WERI-Rb-1 (cell line): Measurements from ENCODE around the gene BRSK1.

Experiments used
- DNase-seq: peaks from one replicate; pipeline ENCODE4 v3.0.0-alpha.2; 2020
- H3K27ac ChIP-seq: fragments of 250-450 bp; sonication (Bioruptor Pico); 2 replicates; pipeline ENCODE4 v1.5.1; 2020; ENCODE audit warnings: mild to moderate bottlenecking, moderate library complexity
- H3K27me3 ChIP-seq: fragments of 250-450 bp; sonication (Bioruptor Pico); 2 replicates; pipeline ENCODE4 v1.5.1; 2021; ENCODE audit warnings: mild to moderate bottlenecking, low read depth, moderate library complexity; ENCODE audit not compliant: insufficient read depth, severe bottlenecking
- H3K36me3 ChIP-seq: fragments of 250-450 bp; sonication (Bioruptor Pico); 2 replicates; pipeline ENCODE4 v1.5.1; 2020; ENCODE audit warnings: mild to moderate bottlenecking, moderate library complexity
- H3K4me3 ChIP-seq: 2 replicates; pipeline ENCODE4 v1.5.1; 2011; ENCODE audit warnings: low read depth, mild to moderate bottlenecking, control low read depth, low read length
- H3K9me3 ChIP-seq: fragments of 250-450 bp; sonication (Bioruptor Pico); 2 replicates; pipeline ENCODE4 v1.5.1; 2021; ENCODE audit warnings: mild to moderate bottlenecking, moderate library complexity; ENCODE audit not compliant: severe bottlenecking
- TF ChIP-seq, protein P1 (sequence below): IDR thresholded peaks from 2 replicates; pipeline ENCODE4 v1.5.1; 2011; ENCODE audit warnings: low read depth, mild to moderate bottlenecking, control low read depth, inconsistent platforms, low read length

BRSK1 gene

DNA sequence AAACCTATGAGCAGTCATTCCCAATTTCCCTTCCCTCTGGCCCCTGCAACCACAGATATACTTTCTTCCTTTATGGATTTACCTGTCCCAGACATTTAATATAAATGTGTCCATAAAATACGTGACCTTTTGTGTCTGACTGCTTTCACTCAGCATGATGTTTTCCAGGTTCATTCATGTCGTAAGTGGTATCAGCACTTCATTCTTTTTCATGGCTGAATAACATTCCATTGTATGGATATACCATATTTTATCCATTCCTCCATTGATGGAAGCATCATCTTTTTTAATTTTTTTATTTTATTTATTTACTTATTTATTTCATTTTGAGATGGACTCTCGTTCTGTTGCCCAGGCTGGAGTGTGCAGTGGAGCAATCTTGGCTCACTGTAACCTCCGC, 17.0 kb upstream of the BRSK1 start:
- TF ChIP-seq, protein P1, sequence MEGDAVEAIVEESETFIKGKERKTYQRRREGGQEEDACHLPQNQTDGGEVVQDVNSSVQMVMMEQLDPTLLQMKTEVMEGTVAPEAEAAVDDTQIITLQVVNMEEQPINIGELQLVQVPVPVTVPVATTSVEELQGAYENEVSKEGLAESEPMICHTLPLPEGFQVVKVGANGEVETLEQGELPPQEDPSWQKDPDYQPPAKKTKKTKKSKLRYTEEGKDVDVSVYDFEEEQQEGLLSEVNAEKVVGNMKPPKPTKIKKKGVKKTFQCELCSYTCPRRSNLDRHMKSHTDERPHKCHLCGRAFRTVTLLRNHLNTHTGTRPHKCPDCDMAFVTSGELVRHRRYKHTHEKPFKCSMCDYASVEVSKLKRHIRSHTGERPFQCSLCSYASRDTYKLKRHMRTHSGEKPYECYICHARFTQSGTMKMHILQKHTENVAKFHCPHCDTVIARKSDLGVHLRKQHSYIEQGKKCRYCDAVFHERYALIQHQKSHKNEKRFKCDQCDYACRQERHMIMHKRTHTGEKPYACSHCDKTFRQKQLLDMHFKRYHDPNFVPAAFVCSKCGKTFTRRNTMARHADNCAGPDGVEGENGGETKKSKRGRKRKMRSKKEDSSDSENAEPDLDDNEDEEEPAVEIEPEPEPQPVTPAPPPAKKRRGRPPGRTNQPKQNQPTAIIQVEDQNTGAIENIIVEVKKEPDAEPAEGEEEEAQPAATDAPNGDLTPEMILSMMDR = no peak
- no peak overlapping the region for H3K27ac ChIP-seq

DNA sequence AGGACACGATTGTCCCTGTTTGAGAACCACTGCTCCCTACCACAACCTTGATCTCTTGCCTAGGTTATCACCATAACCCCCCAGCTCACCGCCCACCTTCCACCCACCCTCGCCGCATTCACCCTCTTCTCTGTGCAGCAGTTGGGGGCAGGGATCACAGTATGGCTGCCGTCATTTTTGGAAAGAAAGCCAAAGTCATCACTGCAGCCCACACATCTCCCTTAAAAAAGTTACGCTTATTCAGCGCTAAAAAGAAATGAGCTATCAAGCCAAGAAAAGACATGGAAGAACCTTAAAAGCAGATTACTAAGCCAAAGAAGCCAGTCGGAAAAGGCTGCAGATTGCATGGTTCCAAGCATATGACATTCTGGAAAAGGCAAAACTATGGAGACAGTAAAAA, 14.5 kb upstream of the BRSK1 start:
- no peak for DNase-seq
- H3K27ac ChIP-seq = no peak overlapping the region
- no peak overlapping the region for H3K4me3 ChIP-seq
- H3K27me3 ChIP-seq = no peaks in the 10 kb centered on the region
- peaks cover 7% of the 10 kb centered on the region for H3K36me3 ChIP-seq
- TF ChIP-seq, protein P1 = no peak
- H3K9me3 ChIP-seq = peaks cover 7% of the 10 kb centered on the region

More for the DNA sequence above, 17.0 kb upstream of the BRSK1 start:
- DNase-seq = no peak
- no peaks in the 10 kb centered on the region for H3K27me3 ChIP-seq
- H3K4me3 ChIP-seq = no peak overlapping the region
- H3K36me3 ChIP-seq = peaks cover 2% of the 10 kb centered on the region
- peaks cover 7% of the 10 kb centered on the region for H3K9me3 ChIP-seq

DNA sequence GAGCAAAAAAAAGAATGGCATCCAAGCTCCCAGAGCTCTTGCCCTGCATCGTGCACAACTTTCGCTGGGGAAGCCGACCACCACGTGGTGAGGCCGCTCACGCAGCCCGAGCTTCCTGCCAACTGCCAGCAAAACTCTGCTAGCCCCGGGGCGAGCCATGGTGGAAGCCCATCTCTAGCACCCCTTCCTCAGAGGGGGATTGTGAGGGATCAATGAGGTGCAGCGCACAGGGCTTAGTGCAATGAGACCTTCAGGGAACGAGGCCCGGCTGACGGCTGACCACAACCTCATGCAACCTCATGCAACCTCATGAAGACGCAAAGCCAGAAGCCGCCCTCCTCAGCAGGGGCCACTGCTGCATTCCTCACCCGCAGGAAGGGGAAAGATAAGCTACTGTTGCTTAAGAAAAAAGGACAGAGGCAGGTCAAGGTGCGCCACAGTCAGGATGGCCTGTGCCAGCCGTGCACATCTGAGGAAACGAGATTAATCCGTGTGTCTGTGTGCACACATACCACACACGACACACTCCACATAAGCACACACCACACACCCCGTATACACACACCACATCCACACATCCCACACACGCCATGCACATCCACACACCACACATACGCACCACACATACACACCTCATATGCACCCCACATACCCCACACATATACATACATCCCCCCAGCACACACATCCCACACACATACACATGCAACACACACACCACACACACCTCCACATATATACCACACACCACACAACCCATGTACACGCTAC, 13.4 kb upstream of the BRSK1 start:
- no peak for DNase-seq
- Histone ChIP-seq H3K36me3 (peaks cover 14% of the 10 kb centered on the region), H3K27me3 (no peaks in the 10 kb centered on the region), H3K27ac (no peak overlapping the region), H3K9me3 (peaks cover 7% of the 10 kb centered on the region), H3K4me3 (no peak overlapping the region)
- TF ChIP-seq, protein P1 = no peak

DNA sequence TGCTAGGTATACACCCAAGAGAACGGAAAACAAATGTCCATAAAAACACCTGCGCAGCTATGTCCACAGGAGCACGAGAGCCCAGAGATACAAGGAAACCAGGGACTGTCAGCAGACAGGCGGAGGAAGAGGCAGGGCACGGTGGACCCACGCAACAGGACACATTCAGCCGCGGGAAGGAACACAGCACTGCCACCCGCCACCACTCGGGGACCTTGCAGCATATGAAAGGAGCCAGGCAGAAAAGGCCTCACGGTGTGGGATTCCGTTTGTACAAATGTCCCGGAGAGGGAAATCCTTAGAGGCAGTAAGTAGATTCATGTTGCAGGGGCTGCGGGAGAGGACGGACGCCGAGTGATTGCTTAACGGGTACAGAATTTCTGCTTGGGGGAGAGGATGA, 11.7 kb upstream of the BRSK1 start:
- TF ChIP-seq, protein P1 = no peak
- Histone ChIP-seq H3K36me3 (peaks cover 22% of the 10 kb centered on the region), H3K4me3 (no peak overlapping the region)

DNA sequence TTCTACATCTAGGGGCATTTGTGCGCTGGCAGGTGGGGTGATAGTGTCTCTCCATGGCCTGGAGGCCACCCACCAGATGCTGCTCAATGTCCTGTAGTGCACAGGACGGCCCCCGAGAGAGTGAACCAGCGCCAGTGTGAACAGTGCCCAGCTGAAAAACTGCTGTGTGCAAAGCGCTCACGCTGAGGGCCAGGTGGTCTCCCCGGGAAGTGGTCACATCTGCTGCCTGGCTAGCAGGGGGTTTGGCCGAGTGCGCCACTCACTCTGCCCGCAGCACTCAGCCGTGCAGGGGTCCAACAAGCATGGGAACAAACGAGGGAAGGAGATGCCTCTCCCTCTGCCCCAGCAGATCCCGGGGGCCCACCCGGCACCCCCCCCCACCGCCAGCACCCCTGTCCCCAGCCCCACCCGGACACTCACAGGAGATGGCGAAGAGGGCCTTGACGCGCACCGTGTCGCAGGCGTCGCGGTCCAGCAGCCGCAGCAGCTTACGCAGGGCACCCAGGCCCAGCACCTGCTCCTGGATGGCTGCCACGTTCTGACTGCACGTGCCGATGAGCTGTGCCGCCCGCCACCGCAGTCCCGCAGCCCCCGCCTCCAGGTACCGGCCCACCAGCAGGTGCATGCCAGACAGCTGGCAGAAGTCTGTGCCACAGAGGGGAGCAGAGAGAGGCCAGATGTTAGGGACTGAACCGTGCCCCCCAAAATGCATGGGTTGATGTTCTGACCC, 9.7 kb upstream of the BRSK1 start:
- TF ChIP-seq, protein P1 = no peak
- Histone ChIP-seq H3K27me3 (no peaks in the 10 kb centered on the region), H3K27ac (no peak overlapping the region), H3K36me3 (peaks cover 33% of the 10 kb centered on the region), H3K9me3 (no peaks in the 10 kb centered on the region), H3K4me3 (no peak overlapping the region)
- no peak for DNase-seq

More for the DNA sequence above, 11.7 kb upstream of the BRSK1 start:
- DNase-seq = no peak
- Histone ChIP-seq H3K27ac (no peak overlapping the region), H3K9me3 (peaks cover under 1% of the 10 kb centered on the region), H3K27me3 (no peaks in the 10 kb centered on the region)
